ENCODE results near the gene TOR2A. TPM values are rescaled to one million over a fixed set of nuclear protein-coding genes. Genes with fewer than 3 reads are reported as not detected.

TOR2A gene
- total and polyA plus RNA-seq, 2 donors (not counting 3 experiments of a cell fraction or from before 2014, with no cell fraction given), result 19.3 to 23.9 TPM

DNA sequence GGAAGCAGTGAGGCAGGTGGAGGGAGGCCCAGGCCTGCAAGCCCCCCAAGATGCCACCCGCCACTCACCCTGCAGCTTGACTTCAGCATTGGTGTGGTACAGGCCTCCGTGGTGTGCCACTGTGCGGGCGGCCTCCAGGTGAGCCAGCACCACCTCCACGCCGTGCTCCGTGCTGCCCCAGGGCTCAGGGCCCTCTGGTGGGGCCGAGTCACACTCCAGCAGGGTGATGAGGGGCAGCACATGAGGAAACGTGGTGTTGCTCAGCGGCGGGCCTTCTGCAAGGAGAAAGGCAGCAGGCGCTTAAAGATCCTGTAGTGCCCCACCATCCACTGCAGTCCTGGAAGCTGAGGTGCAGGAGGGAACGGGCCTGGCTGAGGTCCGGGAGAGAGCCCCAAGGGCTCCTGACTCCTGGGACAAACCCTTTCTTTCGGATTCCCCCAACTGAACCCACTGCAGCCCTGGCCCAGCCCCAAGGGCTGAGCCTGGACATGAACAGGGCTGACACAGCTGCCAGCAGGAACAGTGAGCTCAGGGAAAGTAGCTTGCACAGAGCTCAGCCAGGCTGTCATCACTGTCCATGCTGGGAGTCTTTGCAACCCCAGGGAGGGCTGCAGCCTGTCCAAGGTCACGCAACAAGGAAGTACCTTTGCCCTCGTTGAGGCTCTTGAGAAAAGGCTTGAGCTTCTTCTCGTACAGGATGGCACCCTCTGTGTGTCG, 4.7 kb upstream of the TOR2A start:
- ChIA-PET CTCF (interaction anchor here (1.4 to 1.7 kb wide), 2 partner anchors 24 to 46 kb away, joined by 3 to 5 read pairs; partner anchors contain the start of gene CDK9), POLR2A (interaction anchor here (0.7 to 0.9 kb wide), 2 partner anchors 24 to 39 kb away, joined by 3 read pairs; no protein-coding TSS in a partner anchor)
- intact Hi-C loops (cut with micrococcal nuclease), result loop anchor here (1.0 kb wide), 1 partner anchor 131 kb away; no protein-coding TSS in a partner anchor

More for the DNA sequence above, 4.7 kb upstream of the TOR2A start:
- Histone ChIP-seq H3K9ac (replicated peaks; ENCODE audit: extremely low read depth, insufficient read depth, low read length) (no peak overlapping the region), H3K27ac (ENCODE audit: insufficient read depth, low read depth, low read length) (no peak overlapping the region), H3K27me3 (ENCODE audit: control insufficient read depth in 2 of 2, insufficient read depth in 2 of 2, low read length in 2 of 2) (no peaks in the 10 kb centered on the region), H3K36me3 (ENCODE audit: control insufficient read depth in 2 of 2, extremely low read depth in 1 of 2, insufficient read depth in 2 of 2, low read length in 2 of 2) (peaks cover 25 to 43% of the 10 kb centered on the region in 2 experiments), H3K4me3 (replicated peaks in 1 of 3; ENCODE audit: insufficient read depth in 1 of 3, low read depth in 1 of 3, low read length in 3 of 3) (no peak overlapping the region), H2AFZ (ENCODE audit: low read depth, low read length) (no peak overlapping the region), H3K9me3 (replicated peaks; ENCODE audit: control insufficient read depth, insufficient read depth, low read length) (no peaks in the 10 kb centered on the region), H4K20me1 (replicated peaks; ENCODE audit: control insufficient read depth, extremely low read depth, insufficient read depth, low read length) (no peaks in the 10 kb centered on the region), H3K79me2 (ENCODE audit: control insufficient read depth, insufficient read depth, low read length) (no peaks in the 10 kb centered on the region), H3K4me2 (ENCODE audit: insufficient read depth, low read length) (no peak overlapping the region), H3K4me1 (ENCODE audit: control insufficient read depth, extremely low read depth, insufficient read depth, low read length) (peaks cover 6% of the 10 kb centered on the region), H3K9me1 (replicated peaks; ENCODE audit: control insufficient read depth, extremely low read depth, insufficient read depth, low read length) (no peaks in the 10 kb centered on the region)
- BruUV-seq (replicated peaks), result no TSS peak
- dilution Hi-C loops (cut with MboI; ENCODE audit: extremely low pct_ligation_motif_present, low sequenced_read_pairs), result no loop called here
- no peak for DNase-seq (ENCODE audit: low read depth, low spot score)
- no peak for TF ChIP-seq MAX (IDR thresholded peaks at IDR 0.05; ENCODE audit: insufficient read depth, insufficient read length)
- no peak for TF ChIP-seq GATA2 (IDR thresholded peaks at IDR 0.05; ENCODE audit: insufficient read depth, insufficient read length, low read depth, low read length)
- TF ChIP-seq POLR2A (IDR thresholded peaks at IDR 0.05; ENCODE audit: low read depth, low read length), result no peak
- no peak for TF ChIP-seq EZH2 (IDR thresholded peaks at IDR 0.05; ENCODE audit: borderline replicate concordance, low read depth, low read length, severe bottlenecking)
- TF ChIP-seq POLR2AphosphoS5 (IDR thresholded peaks at IDR 0.05; ENCODE audit: insufficient read depth, low read depth, low read length), result no peak
- TF ChIP-seq, protein P1, sequence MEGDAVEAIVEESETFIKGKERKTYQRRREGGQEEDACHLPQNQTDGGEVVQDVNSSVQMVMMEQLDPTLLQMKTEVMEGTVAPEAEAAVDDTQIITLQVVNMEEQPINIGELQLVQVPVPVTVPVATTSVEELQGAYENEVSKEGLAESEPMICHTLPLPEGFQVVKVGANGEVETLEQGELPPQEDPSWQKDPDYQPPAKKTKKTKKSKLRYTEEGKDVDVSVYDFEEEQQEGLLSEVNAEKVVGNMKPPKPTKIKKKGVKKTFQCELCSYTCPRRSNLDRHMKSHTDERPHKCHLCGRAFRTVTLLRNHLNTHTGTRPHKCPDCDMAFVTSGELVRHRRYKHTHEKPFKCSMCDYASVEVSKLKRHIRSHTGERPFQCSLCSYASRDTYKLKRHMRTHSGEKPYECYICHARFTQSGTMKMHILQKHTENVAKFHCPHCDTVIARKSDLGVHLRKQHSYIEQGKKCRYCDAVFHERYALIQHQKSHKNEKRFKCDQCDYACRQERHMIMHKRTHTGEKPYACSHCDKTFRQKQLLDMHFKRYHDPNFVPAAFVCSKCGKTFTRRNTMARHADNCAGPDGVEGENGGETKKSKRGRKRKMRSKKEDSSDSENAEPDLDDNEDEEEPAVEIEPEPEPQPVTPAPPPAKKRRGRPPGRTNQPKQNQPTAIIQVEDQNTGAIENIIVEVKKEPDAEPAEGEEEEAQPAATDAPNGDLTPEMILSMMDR (IDR thresholded peaks at IDR 0.05; ENCODE audit: extremely low read depth in 1 of 2, insufficient read depth in 1 of 2, low read depth in 1 of 2, low read length in 2 of 2), result no peak
- TF ChIP-seq FOS (IDR thresholded peaks at IDR 0.05; ENCODE audit: borderline replicate concordance, insufficient read depth, low read length), result no peak
- TF ChIP-seq JUN (IDR thresholded peaks at IDR 0.05; ENCODE audit: borderline replicate concordance, insufficient read depth, insufficient read length, low read depth), result no peak
- TF ChIP-seq MYC (IDR thresholded peaks at IDR 0.05; ENCODE audit: low read depth, low read length), result no peak
- FAIRE-seq, result no peak

All from endothelial cell of umbilical vein (primary cell).